HG03139 (cell line): ENCODE measurements around the gene BIN1.

Experiments used
- ATAC-seq: cut with Tn5 transposase; IDR thresholded peaks from one replicate; pipeline ENCODE4 v1.9.1; 2021; ENCODE audit not compliant: unreplicated experiment

BIN1 gene, protein sequence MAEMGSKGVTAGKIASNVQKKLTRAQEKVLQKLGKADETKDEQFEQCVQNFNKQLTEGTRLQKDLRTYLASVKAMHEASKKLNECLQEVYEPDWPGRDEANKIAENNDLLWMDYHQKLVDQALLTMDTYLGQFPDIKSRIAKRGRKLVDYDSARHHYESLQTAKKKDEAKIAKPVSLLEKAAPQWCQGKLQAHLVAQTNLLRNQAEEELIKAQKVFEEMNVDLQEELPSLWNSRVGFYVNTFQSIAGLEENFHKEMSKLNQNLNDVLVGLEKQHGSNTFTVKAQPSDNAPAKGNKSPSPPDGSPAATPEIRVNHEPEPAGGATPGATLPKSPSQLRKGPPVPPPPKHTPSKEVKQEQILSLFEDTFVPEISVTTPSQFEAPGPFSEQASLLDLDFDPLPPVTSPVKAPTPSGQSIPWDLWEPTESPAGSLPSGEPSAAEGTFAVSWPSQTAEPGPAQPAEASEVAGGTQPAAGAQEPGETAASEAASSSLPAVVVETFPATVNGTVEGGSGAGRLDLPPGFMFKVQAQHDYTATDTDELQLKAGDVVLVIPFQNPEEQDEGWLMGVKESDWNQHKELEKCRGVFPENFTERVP

GRCh38 chr2:127106991-127107621, at the start of gene BIN1:
Gene BIN1 (minus strand): TSS chr2:127107154. CDS start chr2:127106943, 211 bp downstream.
- peak; percentile 81 for ATAC-seq

DNA sequence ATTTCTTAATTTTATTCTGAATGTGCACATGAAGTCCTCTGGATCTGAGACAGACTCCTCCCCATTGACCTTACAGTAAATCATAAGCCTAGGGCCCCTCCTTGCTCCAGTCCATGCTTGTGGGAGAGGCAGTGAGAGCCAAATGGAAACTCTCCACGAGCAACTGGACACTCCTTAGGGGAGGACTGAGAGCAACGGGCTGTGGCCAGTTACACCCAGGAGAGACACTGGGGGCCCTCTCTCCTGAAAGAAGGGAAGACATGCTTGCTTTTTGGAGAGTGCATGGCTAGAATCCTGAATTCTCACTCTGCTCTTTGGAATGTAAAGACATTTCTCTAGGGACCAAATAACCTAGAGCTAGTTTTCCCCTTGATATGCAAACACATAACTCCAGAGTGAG, 49.0 kb upstream of the BIN1 start:
- no peak for ATAC-seq

- no peak for ATAC-seq
Observed at GRCh38 chr2:127155028-127155581, 48.2 kb upstream of the BIN1 start.

DNA sequence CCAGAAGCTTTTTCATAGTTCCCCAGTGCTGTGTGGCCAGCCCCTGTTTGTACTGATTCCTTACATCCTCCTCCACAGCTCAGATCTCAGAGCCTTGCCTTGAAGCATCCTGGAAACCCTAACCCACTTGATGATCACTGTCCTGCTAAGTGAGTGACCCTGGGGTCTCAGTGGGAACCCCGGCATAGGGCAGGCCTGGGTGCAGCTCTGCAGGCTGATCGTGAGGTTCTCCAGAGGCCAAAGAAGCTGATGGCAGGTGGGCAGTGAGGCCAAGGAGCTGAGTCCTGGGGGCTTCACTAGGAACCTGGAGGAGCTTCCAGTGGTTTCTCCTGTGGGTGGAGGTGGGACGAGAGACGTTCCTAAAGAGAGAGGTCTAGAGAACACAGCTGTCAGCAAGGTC, 47.4 kb upstream of the BIN1 start:
- ATAC-seq = no peak

GRCh38 chr2:127153691-127154158, 46.8 kb upstream of the BIN1 start:
- ATAC-seq = no peak

DNA sequence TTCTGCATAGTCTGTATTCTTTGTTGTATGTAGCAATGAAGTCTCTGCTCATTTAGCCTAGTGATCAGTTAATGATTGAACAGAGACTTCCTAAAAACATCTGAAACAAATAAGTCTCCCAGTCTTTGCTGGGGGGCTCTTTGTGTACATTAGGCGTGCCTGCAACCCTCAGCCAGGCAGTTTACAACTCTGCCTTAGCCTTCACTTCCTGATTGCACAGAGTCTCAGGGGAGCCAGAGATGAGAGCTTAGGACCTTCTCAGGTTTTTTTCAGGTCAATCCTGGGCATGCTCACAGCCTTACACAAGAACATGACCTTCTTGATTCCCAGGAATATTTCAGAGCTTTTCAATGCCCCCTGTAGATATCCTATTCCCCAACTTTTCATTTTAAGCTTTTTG, 44.0 kb upstream of the BIN1 start:
- ATAC-seq = no peak

DNA sequence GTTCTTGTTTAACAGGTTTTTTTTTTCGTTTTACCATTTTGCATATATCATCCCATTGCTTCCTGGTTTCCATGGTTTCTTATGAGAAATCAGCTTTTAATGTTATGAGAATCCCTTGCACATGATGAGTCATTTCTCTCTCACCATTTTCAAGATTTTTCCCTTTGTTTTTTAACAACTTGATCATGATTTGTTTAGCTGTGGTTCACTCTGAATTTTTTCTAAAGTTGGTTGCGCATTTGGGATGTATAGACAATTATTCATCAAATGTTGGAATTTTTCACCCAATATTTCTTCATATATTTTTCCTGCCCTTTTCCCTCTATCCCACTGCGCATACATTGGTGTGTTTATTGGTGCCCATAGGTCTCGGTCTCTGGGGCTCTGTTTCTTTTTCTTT, 42.4 kb upstream of the BIN1 start:
- ATAC-seq = no peak

- no peak for ATAC-seq
Observed at GRCh38 chr2:127146820-127147502, 40.0 kb upstream of the BIN1 start.

- no peak for ATAC-seq
Observed at GRCh38 chr2:127146071-127146725, 39.2 kb upstream of the BIN1 start.

DNA sequence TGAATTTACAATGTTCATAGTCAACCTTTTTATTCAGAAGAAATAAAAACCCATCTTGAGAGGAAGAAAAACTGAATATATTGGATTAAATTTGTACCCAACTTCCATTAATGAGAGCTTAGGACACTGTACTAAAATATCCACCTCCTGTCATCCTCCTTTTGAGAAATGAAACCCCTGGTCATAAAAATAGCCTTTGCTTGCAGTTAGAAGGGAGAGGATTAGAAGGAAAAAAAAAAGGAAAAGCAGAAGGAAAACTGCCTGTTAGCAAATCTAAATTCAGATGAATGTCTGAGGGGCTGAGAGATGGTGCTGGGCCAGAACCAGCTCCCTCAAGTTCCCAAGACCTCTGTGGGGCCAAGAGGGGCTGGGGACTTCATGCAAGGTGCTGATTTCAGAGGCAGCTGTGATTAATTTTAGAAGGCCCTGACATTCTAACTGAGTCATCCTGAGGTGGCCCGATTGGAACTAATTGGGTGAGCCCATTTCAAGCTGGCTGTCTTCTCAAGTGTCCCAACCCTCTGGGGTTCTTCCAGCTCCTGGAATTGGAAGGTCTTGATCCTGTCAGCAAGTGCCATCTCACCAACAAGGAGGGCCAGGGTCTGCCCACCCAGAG, 38.4 kb upstream of the BIN1 start:
- ATAC-seq = no peak

GRCh38 chr2:127143841-127144782, 37.2 kb upstream of the BIN1 start:
- no peak for ATAC-seq

- ATAC-seq = no peak
Observed at GRCh38 chr2:127142663-127143630, 36.0 kb upstream of the BIN1 start.

GRCh38 chr2:127140538-127140937, 33.6 kb upstream of the BIN1 start:
- ATAC-seq = no peak

- no peak for ATAC-seq
Observed at GRCh38 chr2:127139766-127140165, 32.8 kb upstream of the BIN1 start.

GRCh38 chr2:127138281-127138680, 31.3 kb upstream of the BIN1 start:
- no peak for ATAC-seq

GRCh38 chr2:127137741-127138140, 30.8 kb upstream of the BIN1 start:
- ATAC-seq = no peak

DNA sequence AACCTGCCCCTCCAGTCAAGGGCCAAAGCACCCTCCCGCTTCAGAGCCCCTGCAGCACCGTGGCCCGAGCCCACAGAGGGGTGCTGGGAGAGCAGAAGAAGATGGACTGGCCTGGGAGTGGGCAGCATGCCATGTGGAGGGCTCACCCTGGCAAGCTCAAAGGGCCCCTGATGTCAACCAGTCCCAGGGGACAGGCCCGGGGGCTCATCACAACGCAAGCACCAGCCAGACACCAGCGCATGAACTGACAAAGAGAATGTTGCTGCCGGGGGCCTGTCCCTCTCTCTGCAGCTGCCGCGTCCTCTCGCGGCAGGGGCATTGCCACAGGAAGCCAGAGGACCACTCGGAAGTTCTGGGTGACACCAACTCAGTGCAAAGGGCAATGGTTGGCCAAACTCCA, 30.3 kb upstream of the BIN1 start:
- ATAC-seq = no peak
